Neutrophil (primary cell): ENCODE results near the gene TENM4.

Experiments used
- H3K27ac ChIP-seq: fragments of 200-600 bp; sonication (generic); 2 replicates; pipeline ENCODE4 v1.5.1; 2016; ENCODE audit warnings: mild to moderate bottlenecking, moderate library complexity
- H3K27me3 ChIP-seq: fragments of 200-600 bp; sonication (generic); 2 replicates; pipeline ENCODE4 v1.6.0; 2016; ENCODE audit warnings: mild to moderate bottlenecking
- H3K36me3 ChIP-seq: fragments of 200-600 bp; sonication (generic); 2 replicates; pipeline ENCODE4 v1.5.1; 2017
- H3K4me1 ChIP-seq, 2 experiments: fragments of 200-600 bp in 1 of 2; sonication (generic) in 1 of 2; 1 replicate in 1 of 2; 2 replicates in 1 of 2; pipeline versions ENCODE4 v1.5.1 to v1.6.1; 2013 to 2016; ENCODE audit warnings: low read depth in 1 of 2, low read length in 1 of 2, mild to moderate bottlenecking in 1 of 2, moderate library complexity in 1 of 2; ENCODE audit not compliant: control insufficient read depth in 1 of 2, insufficient read depth in 1 of 2
- H3K4me3 ChIP-seq, 2 experiments: fragments of 200-600 bp in 1 of 2; sonication (generic) in 1 of 2; 1 replicate in 1 of 2; 2 replicates in 1 of 2; pipeline ENCODE4 v1.5.1; 2013 to 2016; ENCODE audit warnings: low read depth in 1 of 2, low read length in 1 of 2, mild to moderate bottlenecking in 1 of 2, moderate library complexity in 1 of 2
- H3K9me3 ChIP-seq: fragments of 200-600 bp; sonication (generic); 2 replicates; pipeline ENCODE4 v1.5.1; 2016
- CTCF ChIP-seq: fragments of 200-600 bp; sonication (generic); IDR thresholded peaks from 2 replicates; pipeline ENCODE4 v1.5.1; 2016; ENCODE audit warnings: antibody characterized with exemption

Gene TENM4

GRCh38 chr11:79312617-79313529 lies 128.0 kb downstream of the TENM4 start:
- Histone ChIP-seq H3K27ac (no peak overlapping the region), H3K9me3 (no peaks in the 10 kb centered on the region), H3K36me3 (no peaks in the 10 kb centered on the region), H3K4me3 (no peak overlapping the region), H3K4me1 (no peaks in the 10 kb centered on the region), H3K27me3 (no peaks in the 10 kb centered on the region)
- no peak for TF ChIP-seq CTCF

GRCh38 chr11:79311461-79311860 lies 129.4 kb downstream of the TENM4 start:
- TF ChIP-seq CTCF: no peak
- no peaks in the 10 kb centered on the region for H3K36me3 ChIP-seq

GRCh38 chr11:79309407-79309806 lies 131.4 kb downstream of the TENM4 start:
- no peaks in the 10 kb centered on the region for H3K4me1 ChIP-seq
- no peak overlapping the region for H3K27ac ChIP-seq
- TF ChIP-seq CTCF: no peak
- no peaks in the 10 kb centered on the region for H3K36me3 ChIP-seq
- no peaks in the 10 kb centered on the region for H3K27me3 ChIP-seq
- H3K4me3 ChIP-seq: no peak overlapping the region
- H3K9me3 ChIP-seq: no peaks in the 10 kb centered on the region

More at GRCh38 chr11:79311461-79311860, 129.4 kb downstream of the TENM4 start:
- Histone ChIP-seq H3K27ac (no peak overlapping the region), H3K9me3 (no peaks in the 10 kb centered on the region), H3K4me3 (no peak overlapping the region), H3K27me3 (no peaks in the 10 kb centered on the region), H3K4me1 (no peaks in the 10 kb centered on the region)

- H3K4me3 ChIP-seq: no peak overlapping the region
- H3K36me3 ChIP-seq: no peaks in the 10 kb centered on the region
- H3K27me3 ChIP-seq: no peaks in the 10 kb centered on the region
- no peaks in the 10 kb centered on the region for H3K9me3 ChIP-seq
- no peak overlapping the region for H3K27ac ChIP-seq
- no peak for TF ChIP-seq CTCF
- no peaks in the 10 kb centered on the region for H3K4me1 ChIP-seq
Measured at GRCh38 chr11:79308429-79308828, 132.4 kb downstream of the TENM4 start.

- no peaks in the 10 kb centered on the region for H3K4me1 ChIP-seq
- no peaks in the 10 kb centered on the region for H3K36me3 ChIP-seq
- H3K27ac ChIP-seq: no peak overlapping the region
- no peak overlapping the region for H3K4me3 ChIP-seq
- no peaks in the 10 kb centered on the region for H3K9me3 ChIP-seq
- H3K27me3 ChIP-seq: no peaks in the 10 kb centered on the region
- no peak for TF ChIP-seq CTCF
Measured at GRCh38 chr11:79304599-79305212, 136.1 kb downstream of the TENM4 start.
